Right lobe of liver (tissue), 6 donors: ENCODE data around the gene RBM38. TPM values are rescaled to one million over a fixed set of nuclear protein-coding genes. Genes with fewer than 3 reads are reported as not detected.

Experiments
- ATAC-seq, 4 donors: fragments of 200-7000 bp; cut with Tn5 transposase; one replicate each; pipeline ENCODE4 v1.9.1; 2020; ENCODE audit warnings: mild to moderate bottlenecking in 4 of 4, moderate library complexity in 4 of 4
- DNase-seq, 3 donors: peaks; one replicate each; pipeline ENCODE4 v3.0.0-alpha.2; 2020
- H3K27ac ChIP-seq, 3 donors: fragments of 200-600 bp; one replicate each; pipeline ENCODE4 v1.8.0; 2022
- H3K27me3 ChIP-seq, 2 donors: fragments of 200-600 bp; one replicate each; pipeline ENCODE4 v1.8.0; 2022
- H3K36me3 ChIP-seq, 4 donors: fragments of 200-600 bp; sonication (generic) in 1 of 4; one replicate each; pipeline versions ENCODE4 v1.5.1 to v1.8.0; 2017 to 2022; ENCODE audit warnings: control low read depth in 1 of 4
- H3K4me1 ChIP-seq, 4 donors: fragments of 200-600 bp; sonication (generic) in 1 of 4; one replicate each; pipeline versions ENCODE4 v1.5.1 to v1.8.0; 2017 to 2022; ENCODE audit warnings: control low read depth in 1 of 4
- H3K4me3 ChIP-seq, 3 donors: fragments of 200-600 bp; one replicate each; pipeline ENCODE4 v1.8.0; 2022
- H3K9me3 ChIP-seq, 4 donors: fragments of 200-600 bp; sonication (generic) in 1 of 4; one replicate each; pipeline versions ENCODE4 v1.5.1 to v1.8.0; 2017 to 2022; ENCODE audit warnings: control low read depth in 1 of 4
- POLR2A ChIP-seq: fragments of 450-650 bp; IDR thresholded peaks from one replicate; pipeline ENCODE4 v1.6.1; 2017; ENCODE audit warnings: antibody characterized with exemption, mild to moderate bottlenecking
- WGBS: methylation state at CpG from one replicate; pipeline ENCODE4 v1.1.6; 2018; ENCODE audit warnings: low coverage, low lambda C conversion rate; ENCODE audit not compliant: insufficient coverage; ENCODE audit errors: missing lambda C conversion rate; 5-methylcytosine and 5-hydroxymethylcytosine counted together
- intact Hi-C, 2 donors: fragments of 100-400 bp; cut with DNase I; formaldehyde crosslinking; loops; one replicate each; pipeline versions ENCODE4 v1.11.2 to v1.14.1; 2022
- total RNA-seq, 6 experiments: library from RNA; depleted of rRNA in 2 of 6; stranded (reverse); fragments of >200 nt in 2 of 6; fragmentation: NEBNext Ultra II Directional in 3 of 6; extraction: Animal tissue kit (Norgen Biotek cat#: 25700) in 3 of 6; gene quantifications; one replicate each; pipeline versions ENCODE4 v1.1.0 to v1.2.4, GENCODE V29; 2016 to 2023
- TF ChIP-seq, protein P1 (sequence below), 4 donors: fragments of 200-600 bp in 3 of 4; fragments of 450-650 bp in 1 of 4; IDR thresholded peaks; one replicate each; pipeline versions ENCODE4 v1.5.1 to v1.8.0; 2016 to 2022; ENCODE audit warnings: antibody characterized with exemption in 4 of 4, mild to moderate bottlenecking in 2 of 4
- donor health status: DM: no; HTN: yes; CAD: no.
- donor health status: DM: no; HTN: no; CAD: no.
- donor health status: DM: no; HTN: no; CAD: no.
- donor health status: DM: no; HTN: yes; CAD: no.
- donor health status: DM: no; HTN: yes; CAD: no.

RBM38 gene
- total RNA-seq, 6 experiments from 2014 or later, result 3.9 to 16.9 (median 9.6) TPM

DNA sequence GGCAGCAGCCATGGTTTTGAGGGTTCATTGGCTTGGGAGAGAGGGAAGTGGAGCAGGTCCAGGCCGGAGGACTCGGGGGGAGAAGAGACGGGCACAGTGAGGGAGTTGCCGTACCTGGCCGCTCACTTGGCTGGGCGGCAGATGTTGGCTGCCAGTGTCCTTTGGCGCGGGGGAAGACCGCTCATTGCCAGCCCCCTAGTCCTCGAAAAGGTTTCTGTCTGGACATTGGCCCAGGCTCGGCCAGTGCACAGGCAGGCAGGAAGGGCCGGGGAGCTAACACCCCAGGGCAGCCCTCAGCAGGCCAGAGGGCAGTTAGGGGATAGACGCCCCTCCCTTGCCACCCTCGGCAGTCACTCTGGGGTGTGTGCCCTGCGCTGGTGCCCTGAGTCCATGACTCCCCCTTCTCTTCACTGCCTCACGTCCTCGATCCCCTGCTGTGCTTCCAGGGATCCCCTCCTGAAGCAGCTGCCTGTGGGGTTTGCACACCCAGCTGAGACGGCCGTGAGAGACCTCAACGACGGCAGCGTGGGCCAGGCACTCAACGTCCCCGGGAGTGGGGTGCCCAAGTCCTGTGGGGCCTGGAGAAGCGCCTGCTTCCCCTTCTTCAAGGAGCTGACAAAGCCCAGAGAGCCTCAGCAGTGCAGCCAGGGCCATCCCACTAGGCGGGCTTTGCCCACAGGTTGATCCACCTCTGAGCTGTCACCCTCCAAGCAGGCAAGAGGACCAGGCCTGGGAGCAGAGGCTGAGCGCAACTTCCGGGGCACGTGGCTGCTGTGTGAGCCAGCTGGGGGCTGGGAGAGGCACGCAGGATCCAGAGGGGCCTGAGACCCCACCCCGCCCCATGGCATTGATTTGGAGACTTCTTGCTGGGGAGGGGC is 20.4 kb downstream of the RBM38 start:
- intact Hi-C loops, result no loop called here
- Histone ChIP-seq H3K36me3 (peaks cover 0 to 14% (median 5%) of the 10 kb centered on the region in 4 donors), H3K4me3 (no peak overlapping the region), H3K27ac (no peak overlapping the region), H3K27me3 (no peaks in the 10 kb centered on the region), H3K4me1 (no peaks in the 10 kb centered on the region), H3K9me3 (no peaks in the 10 kb centered on the region)
- ATAC-seq, result no peak
- no peak for TF ChIP-seq POLR2A
- TF ChIP-seq, protein P1, sequence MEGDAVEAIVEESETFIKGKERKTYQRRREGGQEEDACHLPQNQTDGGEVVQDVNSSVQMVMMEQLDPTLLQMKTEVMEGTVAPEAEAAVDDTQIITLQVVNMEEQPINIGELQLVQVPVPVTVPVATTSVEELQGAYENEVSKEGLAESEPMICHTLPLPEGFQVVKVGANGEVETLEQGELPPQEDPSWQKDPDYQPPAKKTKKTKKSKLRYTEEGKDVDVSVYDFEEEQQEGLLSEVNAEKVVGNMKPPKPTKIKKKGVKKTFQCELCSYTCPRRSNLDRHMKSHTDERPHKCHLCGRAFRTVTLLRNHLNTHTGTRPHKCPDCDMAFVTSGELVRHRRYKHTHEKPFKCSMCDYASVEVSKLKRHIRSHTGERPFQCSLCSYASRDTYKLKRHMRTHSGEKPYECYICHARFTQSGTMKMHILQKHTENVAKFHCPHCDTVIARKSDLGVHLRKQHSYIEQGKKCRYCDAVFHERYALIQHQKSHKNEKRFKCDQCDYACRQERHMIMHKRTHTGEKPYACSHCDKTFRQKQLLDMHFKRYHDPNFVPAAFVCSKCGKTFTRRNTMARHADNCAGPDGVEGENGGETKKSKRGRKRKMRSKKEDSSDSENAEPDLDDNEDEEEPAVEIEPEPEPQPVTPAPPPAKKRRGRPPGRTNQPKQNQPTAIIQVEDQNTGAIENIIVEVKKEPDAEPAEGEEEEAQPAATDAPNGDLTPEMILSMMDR (IDR thresholded peaks at IDR 0.05), result no peak
- DNase-seq, result no peak
- no CpG with 5 or more reads among the region's 31 CpGs for WGBS

DNA sequence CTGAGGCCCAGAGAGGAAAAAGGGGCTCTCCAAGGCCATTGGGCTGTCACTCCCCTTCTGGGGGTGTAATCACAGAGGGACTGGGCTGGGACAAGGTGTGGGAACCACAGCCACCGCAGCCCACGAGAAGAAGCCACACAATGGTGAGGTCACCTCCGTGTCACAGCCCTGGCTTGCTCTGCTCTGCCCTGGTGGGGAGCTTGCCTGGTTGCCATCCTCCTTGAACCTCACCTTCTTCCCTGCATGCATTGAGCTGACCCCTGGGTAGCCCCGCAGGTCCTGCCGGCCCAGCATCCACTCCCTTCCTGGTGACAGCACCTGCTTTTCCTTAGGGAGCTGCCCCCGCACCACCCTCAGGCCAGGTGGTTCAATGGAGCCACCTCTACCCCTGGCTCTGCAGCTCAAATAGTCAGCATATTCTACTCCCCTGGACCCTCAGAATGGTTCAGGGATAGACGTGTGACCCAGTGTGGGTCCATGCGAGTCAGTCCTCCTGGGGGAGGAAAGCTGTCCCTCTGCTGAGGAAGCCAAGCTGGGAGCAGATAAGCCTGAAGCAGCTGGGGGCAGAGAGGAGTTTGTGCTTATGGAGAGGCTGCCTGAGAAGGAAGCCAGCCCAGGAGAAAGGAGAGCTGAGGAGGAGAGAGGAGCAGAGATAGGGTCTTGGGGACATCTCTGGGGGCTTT is 21.3 kb downstream of the RBM38 start:
- intact Hi-C loops, result no loop called here
- Histone ChIP-seq H3K27ac (no peak overlapping the region), H3K4me1 (no peaks in the 10 kb centered on the region), H3K4me3 (no peak overlapping the region), H3K9me3 (no peaks in the 10 kb centered on the region), H3K27me3 (no peaks in the 10 kb centered on the region), H3K36me3 (peaks cover 0 to 13% (median 5%) of the 10 kb centered on the region in 4 donors)
- DNase-seq, result no peak
- ATAC-seq, result no peak
- TF ChIP-seq, protein P1 (IDR thresholded peaks at IDR 0.05), result no peak
- no peak for TF ChIP-seq POLR2A
- WGBS, result 33% methylated on average over 1 of the region's 8 CpGs

DNA sequence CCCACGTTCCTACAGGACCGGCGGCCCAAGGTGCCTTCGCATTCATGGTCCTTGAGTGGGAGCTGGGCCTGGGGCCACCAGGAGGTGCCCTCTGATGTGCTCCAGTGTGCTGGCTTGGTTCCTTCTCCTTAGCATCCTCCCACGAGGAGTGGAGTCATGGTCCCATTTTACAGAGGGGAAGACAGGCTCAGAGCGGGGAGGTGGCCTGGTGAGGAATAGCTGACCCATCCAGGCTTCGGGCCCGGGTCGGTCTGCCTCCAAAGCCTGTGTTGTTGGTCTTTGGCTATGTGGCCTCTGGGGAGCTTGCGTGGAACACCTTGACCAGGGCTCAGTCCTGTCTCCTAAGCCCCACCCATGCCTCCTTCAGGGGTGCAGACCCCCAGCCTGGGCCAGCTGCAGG is 22.8 kb downstream of the RBM38 start:
- Histone ChIP-seq H3K27ac (no peak overlapping the region), H3K27me3 (no peaks in the 10 kb centered on the region), H3K9me3 (no peaks in the 10 kb centered on the region), H3K4me3 (no peak overlapping the region), H3K4me1 (no peaks in the 10 kb centered on the region), H3K36me3 (no peaks in the 10 kb centered on the region)
- intact Hi-C loops, result no loop called here
- TF ChIP-seq, protein P1 (IDR thresholded peaks at IDR 0.05), result no peak
- TF ChIP-seq POLR2A, result no peak
- no CpG with 5 or more reads among the region's 10 CpGs for WGBS
- ATAC-seq (no peak), DNase-seq (no peak)

DNA sequence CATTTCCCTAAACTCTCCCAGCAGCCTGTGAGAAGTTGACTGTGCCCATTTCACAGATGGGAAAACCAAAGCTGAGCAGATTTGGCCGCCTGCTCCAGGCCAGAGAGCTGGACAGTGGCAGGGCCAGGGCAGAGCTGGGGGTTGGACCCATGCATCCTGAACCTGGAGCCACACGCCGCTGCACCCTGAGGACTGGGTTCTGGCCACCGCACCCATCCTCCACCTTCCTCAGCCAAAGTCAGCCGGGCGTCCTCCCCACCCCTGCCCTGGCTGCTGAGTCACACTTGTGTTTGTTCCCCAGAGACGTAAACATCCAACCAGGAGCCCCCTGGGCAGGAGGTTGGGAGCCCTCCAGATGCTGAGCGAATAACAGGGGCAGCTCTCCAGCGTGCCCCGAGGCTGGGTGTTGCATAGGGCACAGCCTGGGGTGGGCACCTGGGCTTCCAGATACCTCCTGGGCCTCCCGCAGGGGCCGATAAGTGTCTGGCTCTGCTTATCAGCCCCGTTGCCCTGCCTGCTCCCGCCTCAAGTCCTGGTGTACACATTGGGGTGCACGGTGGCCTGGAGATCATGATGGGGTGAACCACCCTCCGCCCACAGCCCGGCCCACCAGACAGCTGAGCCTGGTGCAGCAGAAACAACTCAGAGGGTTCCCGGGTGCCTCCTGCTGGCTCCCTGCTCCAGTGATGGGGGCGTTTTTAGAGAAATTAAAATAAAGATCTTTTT is 23.8 kb downstream of the RBM38 start:
- intact Hi-C loops, result no loop called here
- no peaks in the 10 kb centered on the region for H3K36me3 ChIP-seq
- 66% methylated on average over 4 of the region's 19 CpGs for whole genome bisulfite sequencing
- H3K27me3 ChIP-seq, result no peaks in the 10 kb centered on the region
- ATAC-seq, result peak in 1 of 4 donors; percentile 42
- no peak overlapping the region for H3K4me3 ChIP-seq
- H3K9me3 ChIP-seq, result no peaks in the 10 kb centered on the region
- TF ChIP-seq, protein P1 (IDR thresholded peaks at IDR 0.05), result no peak
- TF ChIP-seq POLR2A, result no peak
- H3K27ac ChIP-seq, result no peak overlapping the region
- no peaks in the 10 kb centered on the region for H3K4me1 ChIP-seq
- DNase-seq, result peak in 1 of 3 donors; percentile 43
